Right lobe of liver (tissue), 4 donors: ENCODE results near the gene TOM1L2.

Experiments used
- POLR2A ChIP-seq: fragments of 450-650 bp; IDR thresholded peaks from one replicate; pipeline ENCODE4 v1.6.1; 2017; ENCODE audit warnings: antibody characterized with exemption, mild to moderate bottlenecking
- TF ChIP-seq, protein P1 (sequence below), 4 donors: fragments of 200-600 bp in 3 of 4; fragments of 450-650 bp in 1 of 4; IDR thresholded peaks; one replicate each; pipeline versions ENCODE4 v1.5.1 to v1.8.0; 2016 to 2022; ENCODE audit warnings: antibody characterized with exemption in 4 of 4, mild to moderate bottlenecking in 2 of 4
- donor health status: DM: no; HTN: no; CAD: no.
- donor health status: DM: no; HTN: no; CAD: no.
- donor health status: DM: no; HTN: yes; CAD: no.

GRCh38 chr17:17830740-17831207 is 141.4 kb downstream of the TOM1L2 start:
- TF ChIP-seq, protein P1, sequence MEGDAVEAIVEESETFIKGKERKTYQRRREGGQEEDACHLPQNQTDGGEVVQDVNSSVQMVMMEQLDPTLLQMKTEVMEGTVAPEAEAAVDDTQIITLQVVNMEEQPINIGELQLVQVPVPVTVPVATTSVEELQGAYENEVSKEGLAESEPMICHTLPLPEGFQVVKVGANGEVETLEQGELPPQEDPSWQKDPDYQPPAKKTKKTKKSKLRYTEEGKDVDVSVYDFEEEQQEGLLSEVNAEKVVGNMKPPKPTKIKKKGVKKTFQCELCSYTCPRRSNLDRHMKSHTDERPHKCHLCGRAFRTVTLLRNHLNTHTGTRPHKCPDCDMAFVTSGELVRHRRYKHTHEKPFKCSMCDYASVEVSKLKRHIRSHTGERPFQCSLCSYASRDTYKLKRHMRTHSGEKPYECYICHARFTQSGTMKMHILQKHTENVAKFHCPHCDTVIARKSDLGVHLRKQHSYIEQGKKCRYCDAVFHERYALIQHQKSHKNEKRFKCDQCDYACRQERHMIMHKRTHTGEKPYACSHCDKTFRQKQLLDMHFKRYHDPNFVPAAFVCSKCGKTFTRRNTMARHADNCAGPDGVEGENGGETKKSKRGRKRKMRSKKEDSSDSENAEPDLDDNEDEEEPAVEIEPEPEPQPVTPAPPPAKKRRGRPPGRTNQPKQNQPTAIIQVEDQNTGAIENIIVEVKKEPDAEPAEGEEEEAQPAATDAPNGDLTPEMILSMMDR (IDR thresholded peaks at IDR 0.05): no peak
- peak; percentile 80 for TF ChIP-seq POLR2A
